Activated CD8-positive, alpha-beta memory T cell treated with anti-CD3 and anti-CD28 coated beads for 4 hours (primary cell): ENCODE results near the gene CCDC28A.

ENCODE experiments used
- DNase-seq, 2 donors: peaks; one replicate each; pipeline ENCODE4 v3.0.0-alpha.2; 2020; ENCODE audit warnings: low read depth in 2 of 2

Gene CCDC28A

DNA sequence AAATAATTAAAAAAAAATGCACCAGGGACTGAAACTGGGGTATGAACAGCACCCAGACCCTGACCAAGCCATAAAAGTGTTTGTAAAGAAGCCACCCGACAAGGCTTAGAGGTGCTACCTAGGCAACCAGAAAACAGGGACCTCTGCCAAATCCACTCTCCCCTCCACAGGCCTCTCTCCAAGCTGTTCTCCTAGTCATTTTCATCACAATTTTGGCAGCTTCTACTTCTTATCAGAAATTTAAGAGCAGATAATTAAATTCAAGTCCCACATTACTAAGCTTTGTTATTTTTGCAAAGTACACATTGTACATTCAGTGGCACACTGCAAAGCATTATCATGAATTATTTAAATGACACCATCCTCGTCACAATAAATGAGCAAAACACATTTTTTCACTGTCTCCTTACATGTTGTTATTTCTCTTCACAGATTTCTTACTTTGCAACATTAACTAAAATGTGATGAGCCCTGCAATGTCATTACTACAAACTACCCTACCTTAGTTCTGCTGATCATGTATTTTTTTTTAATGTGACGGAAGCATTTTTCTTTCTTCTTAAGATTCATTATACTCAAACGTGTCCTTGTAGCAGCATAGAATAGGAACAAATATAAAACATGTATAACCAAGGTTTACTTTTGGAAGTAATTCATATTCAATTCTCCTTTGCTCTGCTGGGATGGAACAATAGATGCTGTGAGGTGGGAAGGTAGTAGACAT is 60.4 kb downstream of the CCDC28A start:
- DNase-seq, result no peak

DNA sequence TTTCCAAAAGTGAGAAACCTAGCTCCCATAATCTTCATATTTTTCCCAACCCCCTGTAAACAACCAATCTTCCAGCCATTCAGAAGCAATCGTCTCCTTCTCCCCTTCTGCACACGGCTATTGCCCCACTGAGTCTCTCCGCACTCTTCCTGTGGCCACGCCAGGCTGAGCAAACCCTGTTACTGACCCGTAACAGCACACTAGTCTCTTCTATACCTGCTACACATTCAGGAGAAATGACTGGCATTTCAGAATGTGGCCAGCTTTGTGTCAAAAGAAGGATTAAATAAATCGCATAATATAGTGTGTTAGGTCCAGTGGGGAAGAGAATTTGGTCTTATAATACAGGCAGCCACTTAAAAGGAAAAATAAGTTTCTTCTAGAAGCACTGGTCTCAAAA is 63.7 kb downstream of the CCDC28A start:
- DNase-seq, result no peak
